Hepatocyte (in vitro differentiated cells): ENCODE measurements around the gene MAN2A1. TPM values are rescaled to one million over a fixed set of nuclear protein-coding genes. Genes with fewer than 3 reads are reported as not detected.

Source experiments
- DNase-seq: peaks from one replicate; pipeline ENCODE4 v3.0.0-alpha.2; 2016; ENCODE audit warnings: low spot score
- H2AFZ ChIP-seq: fragments of 200-600 bp; sonication (generic); 2 replicates; pipeline ENCODE4 v1.6.0; 2016; ENCODE audit warnings: antibody characterized with exemption, mild to moderate bottlenecking
- H3K27ac ChIP-seq: fragments of 200-600 bp; sonication (generic); 2 replicates; pipeline ENCODE4 v1.5.1; 2016; ENCODE audit warnings: mild to moderate bottlenecking
- H3K27me3 ChIP-seq: fragments of 200-600 bp; sonication (generic); 2 replicates; pipeline ENCODE4 v1.6.1; 2016
- H3K36me3 ChIP-seq: fragments of 200-600 bp; sonication (generic); replicated peaks from 2 replicates; pipeline ENCODE4 v1.5.1; 2016; ENCODE audit warnings: low read depth; ENCODE audit not compliant: insufficient read depth
- H3K4me1 ChIP-seq: fragments of 200-600 bp; sonication (generic); 2 replicates; pipeline ENCODE4 v1.5.1; 2016; ENCODE audit warnings: mild to moderate bottlenecking, moderate library complexity; ENCODE audit not compliant: insufficient read depth
- H3K4me2 ChIP-seq: fragments of 200-600 bp; sonication (generic); 2 replicates; pipeline ENCODE4 v1.6.0; 2016
- H3K4me3 ChIP-seq: fragments of 200-600 bp; sonication (generic); 2 replicates; pipeline ENCODE4 v1.5.1; 2016; ENCODE audit warnings: mild to moderate bottlenecking
- H3K79me2 ChIP-seq: fragments of 200-600 bp; sonication (generic); 2 replicates; pipeline ENCODE4 v1.6.0; 2017; ENCODE audit warnings: mild to moderate bottlenecking
- H3K9me2 ChIP-seq: fragments of 200-600 bp; sonication (generic); replicated peaks from 2 replicates; pipeline ENCODE4 v1.6.0; 2017; ENCODE audit warnings: mild to moderate bottlenecking; ENCODE audit not compliant: insufficient read depth
- H3K9me3 ChIP-seq: fragments of 200-600 bp; sonication (generic); 2 replicates; pipeline ENCODE4 v1.5.1; 2016; ENCODE audit warnings: low read depth, mild to moderate bottlenecking
- H4K20me1 ChIP-seq: fragments of 200-600 bp; sonication (generic); 2 replicates; pipeline ENCODE4 v1.6.0; 2016; ENCODE audit warnings: mild to moderate bottlenecking; ENCODE audit not compliant: insufficient read depth, poor library complexity, severe bottlenecking
- EZH2 ChIP-seq: fragments of 200-600 bp; sonication (generic); IDR thresholded peaks from 2 replicates; pipeline ENCODE4 v1.6.1; 2016; ENCODE audit warnings: antibody characterized with exemption, mild to moderate bottlenecking, borderline replicate concordance
- EZH2phosphoT487 ChIP-seq: fragments of 200-600 bp; sonication (generic); IDR thresholded peaks from one replicate; pipeline ENCODE4 v1.6.1; 2018; ENCODE audit warnings: antibody characterized with exemption, mild to moderate bottlenecking, low read depth, moderate library complexity; ENCODE audit not compliant: unreplicated experiment, severe bottlenecking
- WGBS: methylation state at CpG from one replicate; pipeline ENCODE4 v1.1.6; 2016; ENCODE audit warnings: low lambda C conversion rate; ENCODE audit errors: missing lambda C conversion rate; 5-methylcytosine and 5-hydroxymethylcytosine counted together
- polyA plus RNA-seq: library from polyadenylated mRNA; unstranded; fragments of >200 nt; fragmentation: Nextera tagmentation; extraction: Ambion mirVana; gene quantifications from 2 replicates; pipeline ENCODE4 v1.2.1, GENCODE V29; 2016
- total RNA-seq: library from RNA; depleted of rRNA; stranded (reverse); fragments of >200 nt; gene quantifications from 2 replicates; pipeline ENCODE4 v1.2.3, GENCODE V29; 2014
- TF ChIP-seq, protein P1 (sequence below): fragments of 200-600 bp; sonication (generic); IDR thresholded peaks from 2 replicates; pipeline ENCODE4 v1.5.1; 2016; ENCODE audit warnings: antibody characterized with exemption, mild to moderate bottlenecking; ENCODE audit not compliant: poor library complexity

The MAN2A1 gene
- total and polyA plus RNA-seq, 2 experiments from 2014 or later, result 31.5 to 150 TPM

DNA sequence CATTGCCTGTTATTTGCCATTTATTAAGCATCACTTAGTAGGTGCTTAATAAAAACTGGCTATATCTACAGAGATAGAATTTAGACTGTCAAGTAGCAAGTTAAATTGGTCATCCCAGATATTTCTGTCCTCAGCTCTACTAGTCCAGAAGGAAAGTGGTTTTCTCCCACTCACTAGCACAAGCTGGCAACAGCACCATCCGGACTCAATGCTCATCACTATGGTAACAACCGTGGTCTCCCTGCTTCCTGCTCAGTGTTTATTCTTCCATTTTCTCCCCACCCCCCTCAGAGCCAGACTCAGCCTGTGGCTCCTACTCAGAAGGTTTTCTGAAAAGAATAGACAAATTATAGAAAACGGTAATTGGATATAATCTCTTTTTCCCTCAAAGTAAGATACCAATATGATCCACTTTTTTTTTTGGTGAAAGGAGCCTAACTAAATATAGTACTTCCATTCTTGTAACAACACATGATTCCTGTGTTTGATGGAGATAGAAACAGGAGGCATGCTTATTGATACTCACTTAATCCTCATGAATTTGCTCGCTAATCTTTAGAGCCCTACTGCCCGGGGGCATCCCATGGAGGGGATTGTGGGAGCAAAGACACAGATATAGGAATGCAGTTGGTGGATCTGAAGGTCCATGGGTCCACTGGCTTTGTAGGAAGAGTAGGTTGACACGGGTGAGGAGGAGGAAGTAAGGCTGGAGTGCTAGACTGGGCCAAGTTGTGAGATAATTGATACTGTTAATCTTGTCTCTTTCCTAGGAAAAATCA lies 191.4 kb downstream of the MAN2A1 start:
- H3K27ac ChIP-seq, result no peak overlapping the region
- 74% methylated on average over 6 of the region's 6 CpGs for WGBS

DNA sequence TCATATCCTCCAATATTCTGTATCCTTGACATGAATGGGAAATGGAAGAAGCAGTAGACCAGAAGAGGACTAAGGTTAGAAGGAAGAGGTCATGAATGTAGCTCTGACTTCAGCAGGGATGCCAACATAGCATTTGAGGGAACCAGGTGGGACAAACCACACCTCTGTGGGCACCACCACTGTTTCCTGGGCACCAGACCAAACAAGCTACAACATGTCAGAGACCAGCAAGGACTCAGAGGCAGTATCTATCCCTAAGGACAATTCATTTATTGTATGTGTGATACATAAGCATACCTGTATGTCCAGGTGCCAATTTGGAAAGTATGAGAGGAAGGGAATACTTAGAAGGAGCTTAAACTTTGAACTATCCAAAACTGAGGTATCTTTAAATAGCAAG lies 192.8 kb downstream of the MAN2A1 start:
- H3K9me2 ChIP-seq, result no peaks in the 10 kb centered on the region
- H2AFZ ChIP-seq, result no peak overlapping the region
- no peak for DNase-seq
- no peaks in the 10 kb centered on the region for H3K27me3 ChIP-seq
- no peaks in the 10 kb centered on the region for H3K9me3 ChIP-seq
- H3K4me3 ChIP-seq, result no peak overlapping the region
- no peak overlapping the region for H3K4me2 ChIP-seq
- H3K36me3 ChIP-seq, result no peaks in the 10 kb centered on the region
- no peaks in the 10 kb centered on the region for H3K4me1 ChIP-seq
- H3K27ac ChIP-seq, result no peak overlapping the region
- H3K79me2 ChIP-seq, result no peaks in the 10 kb centered on the region
- TF ChIP-seq, protein P1, sequence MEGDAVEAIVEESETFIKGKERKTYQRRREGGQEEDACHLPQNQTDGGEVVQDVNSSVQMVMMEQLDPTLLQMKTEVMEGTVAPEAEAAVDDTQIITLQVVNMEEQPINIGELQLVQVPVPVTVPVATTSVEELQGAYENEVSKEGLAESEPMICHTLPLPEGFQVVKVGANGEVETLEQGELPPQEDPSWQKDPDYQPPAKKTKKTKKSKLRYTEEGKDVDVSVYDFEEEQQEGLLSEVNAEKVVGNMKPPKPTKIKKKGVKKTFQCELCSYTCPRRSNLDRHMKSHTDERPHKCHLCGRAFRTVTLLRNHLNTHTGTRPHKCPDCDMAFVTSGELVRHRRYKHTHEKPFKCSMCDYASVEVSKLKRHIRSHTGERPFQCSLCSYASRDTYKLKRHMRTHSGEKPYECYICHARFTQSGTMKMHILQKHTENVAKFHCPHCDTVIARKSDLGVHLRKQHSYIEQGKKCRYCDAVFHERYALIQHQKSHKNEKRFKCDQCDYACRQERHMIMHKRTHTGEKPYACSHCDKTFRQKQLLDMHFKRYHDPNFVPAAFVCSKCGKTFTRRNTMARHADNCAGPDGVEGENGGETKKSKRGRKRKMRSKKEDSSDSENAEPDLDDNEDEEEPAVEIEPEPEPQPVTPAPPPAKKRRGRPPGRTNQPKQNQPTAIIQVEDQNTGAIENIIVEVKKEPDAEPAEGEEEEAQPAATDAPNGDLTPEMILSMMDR, result no peak
- no peak for TF ChIP-seq EZH2
- TF ChIP-seq EZH2phosphoT487, result no peak
- H4K20me1 ChIP-seq, result no peaks in the 10 kb centered on the region

More for the DNA sequence above, 191.4 kb downstream of the MAN2A1 start:
- H3K9me3 ChIP-seq, result no peaks in the 10 kb centered on the region
- DNase-seq, result no peak
- no peaks in the 10 kb centered on the region for H3K9me2 ChIP-seq
- H4K20me1 ChIP-seq, result no peaks in the 10 kb centered on the region
- H3K4me1 ChIP-seq, result no peaks in the 10 kb centered on the region
- H3K4me3 ChIP-seq, result no peak overlapping the region
- no peaks in the 10 kb centered on the region for H3K79me2 ChIP-seq
- no peak overlapping the region for H3K4me2 ChIP-seq
- no peaks in the 10 kb centered on the region for H3K27me3 ChIP-seq
- TF ChIP-seq EZH2phosphoT487, result no peak
- TF ChIP-seq, protein P1, result no peak
- no peak for TF ChIP-seq EZH2
- no peaks in the 10 kb centered on the region for H3K36me3 ChIP-seq
- H2AFZ ChIP-seq, result no peak overlapping the region

DNA sequence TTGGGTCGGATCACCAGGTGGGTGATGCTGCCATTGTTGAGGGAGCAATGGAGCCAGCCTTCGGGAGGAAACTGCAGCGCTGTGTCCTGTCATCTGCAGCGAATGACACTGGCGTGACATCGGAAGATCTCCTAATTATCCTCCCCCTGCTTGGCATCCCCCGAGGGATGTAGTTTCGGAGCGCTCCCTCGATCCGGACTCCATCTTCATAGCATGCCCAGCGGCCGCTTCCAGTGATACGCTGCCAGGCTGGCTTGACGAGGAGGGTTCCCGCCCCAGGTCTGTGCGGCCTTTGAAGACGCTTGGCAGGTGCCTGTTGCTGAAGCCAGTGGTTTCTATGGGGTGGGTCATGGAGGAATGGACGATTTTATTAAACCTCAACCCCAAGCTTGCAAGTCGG lies 194.9 kb downstream of the MAN2A1 start:
- Histone ChIP-seq H4K20me1 (no peaks in the 10 kb centered on the region), H3K36me3 (no peaks in the 10 kb centered on the region), H3K79me2 (no peaks in the 10 kb centered on the region), H3K27ac (no peak overlapping the region), H3K4me2 (no peak overlapping the region), H3K27me3 (no peaks in the 10 kb centered on the region), H3K9me2 (no peaks in the 10 kb centered on the region), H3K4me1 (no peaks in the 10 kb centered on the region), H3K4me3 (no peak overlapping the region), H2AFZ (no peak overlapping the region), H3K9me3 (no peaks in the 10 kb centered on the region)
- WGBS, result 98% methylated on average over 20 of the region's 20 CpGs
- TF ChIP-seq EZH2, result no peak
- no peak for DNase-seq

DNA sequence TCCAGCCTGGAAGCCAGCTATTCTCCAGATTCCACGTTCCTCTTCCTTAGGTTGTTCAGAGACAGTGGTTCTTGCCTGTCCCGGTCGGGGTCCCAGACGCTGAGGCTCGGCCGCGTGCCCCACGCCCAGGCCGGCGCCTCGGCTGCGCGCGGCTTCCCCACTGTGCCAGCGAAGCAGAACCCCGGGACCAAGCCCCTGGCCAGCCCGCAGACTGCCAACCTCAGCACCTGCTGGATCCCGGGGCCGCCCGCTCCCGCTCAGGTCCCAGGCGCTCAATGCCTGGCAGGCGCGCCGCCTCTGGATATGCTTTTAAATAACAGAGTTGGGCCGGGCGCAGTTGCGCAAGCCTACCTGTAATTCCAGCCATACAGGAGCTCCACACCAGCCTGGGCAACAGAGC lies 195.5 kb downstream of the MAN2A1 start:
- Histone ChIP-seq H2AFZ (no peak overlapping the region), H3K4me3 (no peak overlapping the region), H3K9me2 (no peaks in the 10 kb centered on the region), H3K4me1 (no peaks in the 10 kb centered on the region), H3K27ac (no peak overlapping the region), H4K20me1 (no peaks in the 10 kb centered on the region), H3K36me3 (no peaks in the 10 kb centered on the region), H3K79me2 (no peaks in the 10 kb centered on the region), H3K4me2 (no peak overlapping the region), H3K9me3 (no peaks in the 10 kb centered on the region), H3K27me3 (no peaks in the 10 kb centered on the region)
- WGBS, result 98% methylated on average over 27 of the region's 28 CpGs
- no peak for DNase-seq
- TF ChIP-seq, protein P1, result no peak
- TF ChIP-seq EZH2 (no peak), EZH2phosphoT487 (no peak)
